ENCODE measurements around the gene APRT.

DNA sequence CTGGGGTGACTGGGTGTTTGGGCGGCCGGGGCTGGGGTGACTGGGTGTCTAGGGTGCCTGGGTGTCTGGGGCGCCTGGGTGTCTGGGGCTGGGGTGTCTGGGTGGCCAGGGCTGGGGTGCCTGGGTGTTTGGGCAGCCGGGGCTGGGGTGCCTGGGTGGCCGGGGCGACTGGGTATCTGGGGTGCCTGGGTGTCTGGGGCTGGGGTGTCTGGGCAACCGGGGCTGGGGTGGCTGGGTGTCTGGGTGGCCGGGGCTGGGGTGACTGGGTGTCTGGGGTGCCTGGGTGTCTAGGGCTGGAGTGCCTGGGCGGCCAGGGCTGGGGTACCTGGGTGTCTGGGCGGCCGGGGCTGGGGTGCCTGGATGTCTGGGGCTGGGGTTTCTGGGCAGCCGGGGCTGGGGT is 13.4 kb upstream of the APRT start:
- TF ChIP-seq, protein P1, sequence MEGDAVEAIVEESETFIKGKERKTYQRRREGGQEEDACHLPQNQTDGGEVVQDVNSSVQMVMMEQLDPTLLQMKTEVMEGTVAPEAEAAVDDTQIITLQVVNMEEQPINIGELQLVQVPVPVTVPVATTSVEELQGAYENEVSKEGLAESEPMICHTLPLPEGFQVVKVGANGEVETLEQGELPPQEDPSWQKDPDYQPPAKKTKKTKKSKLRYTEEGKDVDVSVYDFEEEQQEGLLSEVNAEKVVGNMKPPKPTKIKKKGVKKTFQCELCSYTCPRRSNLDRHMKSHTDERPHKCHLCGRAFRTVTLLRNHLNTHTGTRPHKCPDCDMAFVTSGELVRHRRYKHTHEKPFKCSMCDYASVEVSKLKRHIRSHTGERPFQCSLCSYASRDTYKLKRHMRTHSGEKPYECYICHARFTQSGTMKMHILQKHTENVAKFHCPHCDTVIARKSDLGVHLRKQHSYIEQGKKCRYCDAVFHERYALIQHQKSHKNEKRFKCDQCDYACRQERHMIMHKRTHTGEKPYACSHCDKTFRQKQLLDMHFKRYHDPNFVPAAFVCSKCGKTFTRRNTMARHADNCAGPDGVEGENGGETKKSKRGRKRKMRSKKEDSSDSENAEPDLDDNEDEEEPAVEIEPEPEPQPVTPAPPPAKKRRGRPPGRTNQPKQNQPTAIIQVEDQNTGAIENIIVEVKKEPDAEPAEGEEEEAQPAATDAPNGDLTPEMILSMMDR (IDR thresholded peaks at IDR 0.05; ENCODE audit: insufficient read depth, low read length) = no peak
- no peak for TF ChIP-seq GABPA (IDR thresholded peaks at IDR 0.05; ENCODE audit: low read depth)
- TF ChIP-seq POLR2AphosphoS5 (IDR thresholded peaks at IDR 0.05; ENCODE audit: low read depth) = no peak
